Esophagus squamous epithelium (tissue), 4 donors: Measurements from ENCODE around the gene NDUFB7.

Experiments
- POLR2A ChIP-seq, 4 donors: fragments of 450-650 bp; IDR thresholded peaks; one replicate each; pipeline ENCODE4 v1.6.1; 2017; ENCODE audit warnings: antibody characterized with exemption in 4 of 4, mild to moderate bottlenecking in 4 of 4, moderate library complexity in 3 of 4
- TF ChIP-seq, protein P1 (sequence below), 6 experiments: fragments of 450-650 bp in 4 of 6; fragments of 200-600 bp in 2 of 6; sonication (generic) in 2 of 6; IDR thresholded peaks; one replicate each; pipeline ENCODE4 v1.5.1; 2016 to 2019; ENCODE audit warnings: antibody characterized with exemption in 6 of 6, mild to moderate bottlenecking in 4 of 6, moderate library complexity in 4 of 6

DNA sequence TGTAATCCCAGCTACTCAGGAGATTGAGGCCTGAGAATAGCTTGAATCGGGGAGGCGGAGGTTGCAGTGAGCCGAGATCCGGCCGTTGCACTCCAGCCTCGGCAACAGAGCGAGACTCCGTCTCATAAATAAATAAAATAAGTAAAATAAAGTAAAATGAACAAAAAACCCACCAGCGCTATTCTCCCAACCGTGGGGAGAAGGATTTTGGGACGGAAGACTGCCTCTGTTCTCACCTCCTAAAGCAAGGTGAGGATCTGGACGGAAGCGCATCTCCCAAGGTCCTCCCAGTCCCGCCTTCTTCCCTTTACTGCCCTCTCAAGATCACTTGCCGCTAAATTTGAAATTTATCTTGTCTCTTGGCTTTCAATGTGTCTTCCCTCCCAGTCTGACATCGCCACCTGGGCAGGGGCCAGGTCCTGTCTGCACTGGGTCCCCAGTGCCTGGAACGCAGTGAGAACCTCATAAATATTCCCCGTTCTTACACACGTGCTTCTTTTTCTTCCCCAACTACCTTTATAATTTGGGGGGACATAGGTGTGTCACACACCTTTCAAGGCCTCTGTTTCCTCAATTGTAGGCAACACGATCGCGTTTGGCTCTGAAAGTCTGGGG is 52.5 kb downstream of the NDUFB7 start:
- TF ChIP-seq, protein P1, sequence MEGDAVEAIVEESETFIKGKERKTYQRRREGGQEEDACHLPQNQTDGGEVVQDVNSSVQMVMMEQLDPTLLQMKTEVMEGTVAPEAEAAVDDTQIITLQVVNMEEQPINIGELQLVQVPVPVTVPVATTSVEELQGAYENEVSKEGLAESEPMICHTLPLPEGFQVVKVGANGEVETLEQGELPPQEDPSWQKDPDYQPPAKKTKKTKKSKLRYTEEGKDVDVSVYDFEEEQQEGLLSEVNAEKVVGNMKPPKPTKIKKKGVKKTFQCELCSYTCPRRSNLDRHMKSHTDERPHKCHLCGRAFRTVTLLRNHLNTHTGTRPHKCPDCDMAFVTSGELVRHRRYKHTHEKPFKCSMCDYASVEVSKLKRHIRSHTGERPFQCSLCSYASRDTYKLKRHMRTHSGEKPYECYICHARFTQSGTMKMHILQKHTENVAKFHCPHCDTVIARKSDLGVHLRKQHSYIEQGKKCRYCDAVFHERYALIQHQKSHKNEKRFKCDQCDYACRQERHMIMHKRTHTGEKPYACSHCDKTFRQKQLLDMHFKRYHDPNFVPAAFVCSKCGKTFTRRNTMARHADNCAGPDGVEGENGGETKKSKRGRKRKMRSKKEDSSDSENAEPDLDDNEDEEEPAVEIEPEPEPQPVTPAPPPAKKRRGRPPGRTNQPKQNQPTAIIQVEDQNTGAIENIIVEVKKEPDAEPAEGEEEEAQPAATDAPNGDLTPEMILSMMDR (IDR thresholded peaks at IDR 0.05): no peak
- no peak for TF ChIP-seq POLR2A (IDR thresholded peaks at IDR 0.05)
